GM18526 (cell line): Measurements from ENCODE around the gene GADD45B.

Source experiments
- POLR2A ChIP-seq: IDR thresholded peaks from 3 replicates; pipeline ENCODE4 v1.6.1; 2011; ENCODE audit not compliant: insufficient read length; ENCODE audit errors: extremely low read depth

The GADD45B gene

GRCh38 chr19:2477141-2477710 lies 1.3 kb downstream of the GADD45B start:
- TF ChIP-seq POLR2A, result no peak

GRCh38 chr19:2477732-2478191 lies 1.8 kb downstream of the GADD45B start:
- peak; percentile 26 for TF ChIP-seq POLR2A

DNA sequence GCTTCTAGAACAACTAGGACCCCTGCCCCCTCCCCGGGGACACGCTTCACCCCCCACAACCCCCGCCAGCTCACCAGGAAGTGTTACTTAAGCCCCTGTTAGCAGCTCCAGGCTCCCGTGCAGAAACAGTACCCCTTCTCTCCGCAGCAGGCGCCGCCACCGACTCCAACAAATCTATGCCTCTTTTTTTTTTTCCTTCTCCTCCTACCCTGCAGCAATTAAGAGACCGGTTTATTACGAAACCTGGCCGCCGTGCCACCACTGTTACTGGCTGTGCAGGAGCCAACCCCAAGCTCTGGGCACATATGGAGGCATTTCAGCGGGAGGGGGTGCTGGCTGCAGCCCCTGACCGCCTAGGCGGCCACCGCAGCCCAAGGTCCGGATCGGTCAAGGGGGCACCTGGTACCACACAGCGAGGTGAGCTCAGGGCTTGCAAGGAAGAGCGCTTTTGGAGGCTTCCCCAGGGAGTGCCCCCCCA lies 2.4 kb downstream of the GADD45B start:
- no peak for TF ChIP-seq POLR2A

DNA sequence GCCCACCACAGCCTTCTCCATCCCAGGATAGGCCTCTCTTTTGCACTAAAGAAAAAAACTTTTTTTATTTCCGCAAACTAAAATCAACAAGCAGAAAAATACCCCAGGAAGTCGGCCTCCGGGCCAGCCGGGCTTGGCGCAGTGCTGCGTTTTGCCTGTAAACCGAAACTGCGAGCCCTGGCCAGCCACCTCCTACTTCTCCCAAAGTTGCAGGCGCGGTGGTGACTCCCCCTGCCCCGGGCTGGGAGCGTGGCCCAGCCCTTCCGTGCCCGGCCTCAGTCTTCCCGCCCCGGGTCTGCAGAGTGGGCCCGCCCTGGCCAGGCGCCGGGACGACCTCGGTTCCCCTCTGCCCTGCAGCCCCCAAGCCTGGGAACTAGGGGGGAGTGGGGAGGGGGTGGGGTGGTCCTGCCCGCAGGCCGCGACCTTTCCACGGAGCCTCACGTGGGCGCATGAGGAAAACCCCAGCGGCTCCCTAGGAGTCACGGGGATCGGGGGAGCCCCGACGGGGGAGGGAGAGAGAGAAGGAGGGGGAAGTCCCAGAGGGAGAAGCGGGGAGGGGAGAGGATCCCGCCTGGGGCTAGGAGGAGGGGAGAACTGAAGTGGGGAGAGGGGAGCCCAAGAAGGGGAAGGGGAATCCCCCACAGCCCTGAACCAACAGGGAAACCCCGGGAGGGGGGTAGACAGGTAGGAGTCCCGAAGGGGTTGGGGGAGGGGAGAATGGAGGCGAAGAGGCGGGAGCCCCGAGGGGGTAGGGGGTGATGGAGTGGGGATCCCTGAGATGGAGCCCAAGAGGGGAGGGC lies 3.0 kb downstream of the GADD45B start:
- TF ChIP-seq POLR2A, result peak; percentile 46

GRCh38 chr19:2479556-2480194 lies 3.7 kb downstream of the GADD45B start:
- no peak for TF ChIP-seq POLR2A

DNA sequence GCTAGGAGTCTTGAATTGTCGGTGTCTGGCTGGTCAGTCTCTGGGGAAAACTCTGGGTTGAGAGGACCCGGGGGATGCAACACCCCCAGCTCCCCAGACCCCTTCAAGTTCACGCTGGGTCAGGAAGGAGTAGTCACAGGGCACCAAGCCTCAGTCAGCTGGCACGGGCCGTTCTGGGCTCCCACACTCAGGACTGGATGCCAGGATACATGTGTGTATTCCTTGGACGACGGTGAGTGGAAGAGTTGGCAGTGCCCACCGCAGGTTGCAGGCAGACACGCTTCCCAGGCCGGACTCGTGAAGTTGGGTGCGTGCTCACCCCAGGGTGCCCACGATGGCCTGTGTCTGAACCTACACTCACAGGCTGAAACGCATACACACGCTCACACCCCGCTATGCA lies 5.5 kb downstream of the GADD45B start:
- TF ChIP-seq POLR2A, result no peak

DNA sequence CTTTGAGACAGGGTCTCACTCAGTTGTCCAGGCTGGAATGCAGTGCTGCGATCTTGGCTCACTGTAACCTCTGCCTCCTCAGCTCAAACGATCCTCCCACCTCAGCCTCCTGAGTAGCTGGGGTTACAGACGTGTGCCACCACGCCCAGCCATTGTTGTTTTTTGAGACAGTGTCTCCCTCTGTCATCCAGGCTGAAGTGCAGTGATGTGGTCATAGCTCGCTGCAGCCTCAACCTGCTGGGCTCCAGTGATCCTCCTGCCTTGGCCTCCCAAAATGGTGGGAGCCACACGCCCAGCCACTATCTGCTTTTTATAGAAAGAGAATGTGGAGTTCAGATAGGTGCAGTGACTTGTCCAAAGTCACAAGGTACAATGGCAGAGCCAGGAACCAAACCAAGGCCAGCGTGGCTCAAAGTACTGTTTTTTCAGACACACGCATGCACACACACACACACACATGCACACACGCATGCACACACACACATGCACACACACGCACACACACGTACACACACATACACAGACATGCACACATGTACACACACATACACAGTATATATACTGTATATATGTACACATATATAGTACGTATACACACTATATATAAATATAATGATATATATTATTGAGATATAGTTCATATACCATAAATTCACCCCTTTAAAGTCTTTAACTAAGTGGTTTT lies 6.6 kb downstream of the GADD45B start:
- TF ChIP-seq POLR2A, result no peak

DNA sequence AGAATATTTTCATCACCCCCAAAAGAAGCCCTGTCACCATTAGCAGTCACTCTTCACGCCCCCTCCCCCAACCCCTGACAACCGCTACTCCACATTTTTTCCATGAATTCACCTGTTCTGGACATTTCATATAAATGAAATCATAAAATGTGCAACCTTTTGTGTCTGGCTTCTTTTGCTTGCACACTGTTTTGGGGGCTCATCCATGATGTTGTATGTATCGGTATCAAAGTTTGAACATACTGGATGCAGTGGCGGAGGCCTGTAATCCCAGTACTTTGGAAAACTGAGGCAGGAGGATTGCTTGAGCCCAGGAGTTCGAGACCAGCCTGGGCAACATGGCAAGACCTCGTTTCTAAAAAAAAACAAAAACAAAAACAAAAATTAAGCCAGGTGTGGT lies 7.2 kb downstream of the GADD45B start:
- no peak for TF ChIP-seq POLR2A

GRCh38 chr19:2483484-2484151 lies 7.7 kb downstream of the GADD45B start:
- no peak for TF ChIP-seq POLR2A

- no peak for TF ChIP-seq POLR2A
Measured at GRCh38 chr19:2484178-2484937, 8.4 kb downstream of the GADD45B start.

DNA sequence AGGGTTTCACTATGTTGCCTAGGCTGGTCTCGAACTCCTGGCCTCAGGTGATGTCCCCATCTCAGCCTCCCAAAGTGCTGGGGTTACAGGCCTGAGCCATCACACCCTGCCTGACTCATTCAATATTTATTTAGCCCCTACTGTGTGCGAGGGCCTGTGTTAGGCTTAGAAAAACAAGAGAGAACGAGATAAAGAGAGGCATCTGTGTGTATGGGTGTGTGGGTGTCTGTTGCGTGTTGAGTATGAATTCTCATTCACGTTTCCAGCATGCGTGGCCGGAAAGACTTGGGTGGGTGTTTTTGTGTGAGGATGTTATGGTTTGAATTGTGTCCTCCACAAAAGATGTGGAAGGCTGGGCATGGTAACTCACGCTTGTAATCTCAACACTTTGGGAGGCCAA lies 9.5 kb downstream of the GADD45B start:
- TF ChIP-seq POLR2A, result no peak

- no peak for TF ChIP-seq POLR2A
Measured at GRCh38 chr19:2487090-2487489, 11.2 kb downstream of the GADD45B start.

DNA sequence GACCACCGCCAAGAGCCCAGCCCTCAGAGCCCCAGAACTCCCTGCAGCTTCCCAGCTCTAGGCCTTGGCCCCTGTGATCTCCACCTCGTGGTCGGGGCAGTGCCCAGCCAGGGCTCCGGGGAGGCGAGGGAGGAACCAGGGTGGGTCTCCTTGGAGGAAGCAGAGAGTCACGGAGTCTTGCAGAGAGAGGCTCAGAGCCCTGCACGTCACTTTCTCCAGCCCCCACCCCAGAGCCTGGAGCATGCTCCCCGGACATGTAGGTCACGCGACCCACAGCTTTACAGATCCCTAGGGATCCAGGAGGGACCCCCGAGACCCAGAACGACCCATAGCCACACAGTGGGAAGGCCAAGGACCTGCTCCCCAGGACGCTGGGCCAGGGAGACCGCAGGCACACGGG lies 11.9 kb downstream of the GADD45B start:
- no peak for TF ChIP-seq POLR2A

DNA sequence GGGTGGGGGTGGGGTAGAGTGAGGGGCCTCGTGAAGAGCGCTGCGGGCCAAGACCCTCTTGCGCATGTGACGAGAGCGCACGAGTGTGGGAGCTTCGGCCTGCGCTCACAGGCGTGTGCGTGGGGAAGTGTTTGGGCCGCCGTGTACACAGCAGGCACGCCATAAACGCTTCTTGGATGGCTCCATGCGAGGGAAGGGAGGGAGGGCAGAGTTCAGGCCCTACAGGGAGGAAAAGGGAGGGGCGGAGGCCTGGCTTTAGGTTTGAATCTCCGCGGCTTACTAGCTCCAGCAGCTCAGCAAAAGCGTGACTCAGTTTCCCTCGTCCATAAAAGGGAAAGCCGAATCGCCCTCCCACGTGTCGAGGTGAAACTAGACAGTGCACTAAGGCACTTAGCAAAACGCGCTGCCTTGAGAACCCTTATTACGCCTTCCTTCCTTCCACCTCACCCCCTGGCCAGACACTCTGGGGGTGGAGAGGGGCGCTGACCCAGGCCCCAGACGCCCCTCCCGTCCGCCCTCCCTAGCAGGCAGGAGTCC lies 12.5 kb downstream of the GADD45B start:
- TF ChIP-seq POLR2A, result no peak
